Measurements from ENCODE around the gene TNS3.
A peak's percentile ranks its signal among the peaks of the same experiment; 100 is the strongest.

TNS3 gene

DNA sequence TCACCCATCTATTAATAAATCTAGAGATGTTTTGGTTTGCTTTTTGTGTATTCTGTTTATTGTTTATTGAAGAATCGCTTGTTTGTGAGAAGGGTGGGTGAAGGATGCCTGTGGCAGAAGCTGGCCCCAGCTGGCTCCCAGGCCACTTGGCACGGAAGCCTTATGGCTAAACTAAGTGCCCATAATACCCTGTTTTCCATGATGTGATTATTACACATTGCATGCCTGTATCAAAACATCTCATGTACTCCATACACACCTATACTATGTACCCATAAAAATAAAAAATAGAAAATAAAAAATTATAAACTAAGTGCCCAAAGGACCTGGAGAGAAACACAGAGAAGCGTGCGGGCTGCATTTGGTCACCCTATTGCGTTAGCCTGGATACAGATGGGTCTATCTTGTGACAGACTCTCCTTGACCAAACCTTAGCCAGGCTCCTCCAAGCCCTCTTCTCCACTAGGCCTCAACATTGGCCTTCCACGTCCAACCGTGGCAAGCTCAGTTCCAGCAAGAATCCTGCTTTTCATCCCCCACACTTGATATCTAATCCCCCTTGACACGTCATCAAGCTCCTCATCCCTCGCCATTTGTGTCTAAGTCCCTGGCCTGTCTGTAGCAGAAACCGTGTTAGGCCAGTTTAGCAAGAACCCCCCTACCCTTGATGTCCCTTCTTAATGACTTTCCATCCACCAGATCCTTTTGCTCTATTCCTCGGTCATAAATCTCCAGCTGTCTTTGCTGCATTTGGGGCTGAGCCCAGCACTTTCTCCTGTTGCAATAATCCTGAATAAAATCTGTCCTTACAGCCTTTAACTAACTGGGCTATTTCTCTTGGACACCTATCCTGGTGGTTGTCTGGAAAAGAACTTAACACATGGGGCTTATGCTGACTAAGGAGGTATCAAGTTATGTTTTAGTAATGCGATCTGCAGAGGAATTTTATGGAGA, 245.2 kb downstream of the TNS3 start:
- no peak for DNase-seq

GRCh38 chr7:47335557-47336471, 246.1 kb downstream of the TNS3 start:
- peak; percentile 47 to 68 for DNase-seq

GRCh38 chr7:47335071-47335470, 246.8 kb downstream of the TNS3 start:
- DNase-seq: no peak

DNA sequence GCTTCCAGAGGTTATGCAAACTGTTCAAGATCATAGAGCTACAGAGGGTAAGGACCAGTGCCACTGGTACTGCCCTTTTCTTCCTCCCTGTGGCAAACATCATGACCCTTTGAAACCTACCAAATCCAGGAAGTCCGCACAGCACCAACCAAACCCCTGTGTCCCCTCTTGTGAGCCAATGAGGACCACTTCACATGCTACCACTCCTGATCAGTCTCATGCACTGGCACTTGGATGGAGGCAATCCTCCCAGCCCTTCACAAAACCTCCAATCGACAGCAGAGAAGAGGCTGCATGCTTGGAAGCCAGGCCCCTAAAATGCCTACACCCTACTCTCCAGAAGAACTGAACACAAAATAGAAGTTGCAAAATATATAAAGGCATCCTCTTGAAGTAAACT, 248.0 kb downstream of the TNS3 start:
- no peak for DNase-seq

DNA sequence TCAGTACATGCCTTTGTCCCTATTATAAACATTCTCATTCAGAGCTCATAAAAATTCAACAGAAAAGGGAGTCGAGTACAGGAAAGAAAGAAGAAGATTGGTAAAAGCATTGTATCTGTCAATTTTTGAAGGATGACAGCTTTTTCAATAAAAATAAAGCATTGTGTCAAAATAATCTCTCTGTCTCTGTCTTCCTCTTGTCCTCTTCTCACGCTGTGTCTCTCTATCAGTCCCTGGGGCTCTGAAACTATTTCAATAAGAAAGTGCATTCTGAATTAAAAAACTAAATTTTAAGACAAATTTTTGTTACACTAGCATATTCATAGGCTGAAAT, 248.4 kb downstream of the TNS3 start:
- DNase-seq: no peak

- DNase-seq: no peak
Observed at GRCh38 chr7:47332681-47333553, 249.0 kb downstream of the TNS3 start.

DNA sequence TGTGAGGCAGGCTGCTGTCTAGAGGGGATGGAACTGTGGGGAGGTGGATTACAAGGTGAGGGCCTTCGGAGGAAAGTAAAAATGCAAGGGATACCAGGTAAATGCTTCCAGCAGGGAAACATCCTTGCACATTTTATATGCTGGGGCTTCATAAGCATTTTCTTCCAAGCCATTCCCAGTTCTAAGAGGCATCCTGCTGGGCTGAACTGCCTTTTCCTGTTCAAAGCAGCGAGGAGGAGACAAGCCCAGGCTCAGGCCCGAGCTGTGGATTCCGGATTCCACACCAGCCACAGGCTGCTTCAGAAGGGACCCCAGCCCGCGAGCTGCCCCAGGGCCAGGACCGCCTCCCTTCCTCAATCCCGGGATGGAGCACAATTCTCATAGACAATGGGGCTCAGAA, 249.7 kb downstream of the TNS3 start:
- no peak for DNase-seq

DNA sequence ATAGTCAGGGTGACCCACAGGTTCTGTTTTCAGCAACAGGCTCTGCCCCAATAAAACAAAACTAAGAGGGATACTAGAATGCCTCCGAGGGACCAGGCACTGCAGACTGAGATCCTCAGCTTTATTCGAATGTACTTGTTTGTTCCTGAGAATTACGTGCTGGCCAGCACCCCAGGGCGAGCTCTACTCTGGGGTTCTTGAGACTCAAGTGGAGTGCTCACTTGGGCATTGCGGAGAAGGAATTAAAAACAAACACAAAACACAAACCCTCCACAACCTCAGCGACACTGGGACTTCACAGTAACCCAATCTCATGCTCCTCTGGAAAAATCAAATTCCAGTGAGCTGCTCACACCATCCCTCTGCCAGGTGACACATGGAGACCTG, 250.7 kb downstream of the TNS3 start:
- no peak for DNase-seq

- no peak for DNase-seq
Observed at GRCh38 chr7:47330561-47331178, 251.2 kb downstream of the TNS3 start.

GRCh38 chr7:47330026-47330425, 251.9 kb downstream of the TNS3 start:
- DNase-seq: no peak

DNA sequence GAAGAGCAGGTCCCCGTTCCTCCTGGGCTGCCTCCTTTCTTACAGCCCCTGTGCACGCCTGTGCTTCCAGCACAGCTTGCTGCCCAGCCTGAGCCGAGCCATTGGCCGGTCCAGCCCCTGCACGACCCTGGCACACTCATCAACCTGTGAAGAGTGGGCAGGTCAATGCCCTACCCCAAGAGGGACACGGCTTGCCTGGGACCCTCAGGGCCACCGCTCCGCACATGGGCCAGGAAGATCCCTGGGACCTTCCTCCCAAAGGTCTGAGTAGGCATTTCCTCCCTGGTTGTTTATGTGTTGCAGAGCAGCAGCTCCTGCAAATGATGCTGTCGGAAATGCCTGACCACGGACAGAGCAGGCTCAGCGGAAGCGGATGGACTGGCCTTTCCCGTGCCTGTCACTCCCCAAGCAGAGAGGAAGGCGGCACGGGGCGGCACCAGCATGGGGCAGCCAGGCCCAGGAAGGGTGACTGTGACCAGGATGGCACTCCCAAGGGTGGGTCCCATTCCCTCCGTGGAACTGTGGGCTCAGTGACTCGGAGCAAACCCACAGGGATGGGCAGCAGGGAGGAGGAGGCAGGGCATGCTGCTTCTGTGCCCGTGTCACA, 252.5 kb downstream of the TNS3 start:
- DNase-seq: no peak

DNA sequence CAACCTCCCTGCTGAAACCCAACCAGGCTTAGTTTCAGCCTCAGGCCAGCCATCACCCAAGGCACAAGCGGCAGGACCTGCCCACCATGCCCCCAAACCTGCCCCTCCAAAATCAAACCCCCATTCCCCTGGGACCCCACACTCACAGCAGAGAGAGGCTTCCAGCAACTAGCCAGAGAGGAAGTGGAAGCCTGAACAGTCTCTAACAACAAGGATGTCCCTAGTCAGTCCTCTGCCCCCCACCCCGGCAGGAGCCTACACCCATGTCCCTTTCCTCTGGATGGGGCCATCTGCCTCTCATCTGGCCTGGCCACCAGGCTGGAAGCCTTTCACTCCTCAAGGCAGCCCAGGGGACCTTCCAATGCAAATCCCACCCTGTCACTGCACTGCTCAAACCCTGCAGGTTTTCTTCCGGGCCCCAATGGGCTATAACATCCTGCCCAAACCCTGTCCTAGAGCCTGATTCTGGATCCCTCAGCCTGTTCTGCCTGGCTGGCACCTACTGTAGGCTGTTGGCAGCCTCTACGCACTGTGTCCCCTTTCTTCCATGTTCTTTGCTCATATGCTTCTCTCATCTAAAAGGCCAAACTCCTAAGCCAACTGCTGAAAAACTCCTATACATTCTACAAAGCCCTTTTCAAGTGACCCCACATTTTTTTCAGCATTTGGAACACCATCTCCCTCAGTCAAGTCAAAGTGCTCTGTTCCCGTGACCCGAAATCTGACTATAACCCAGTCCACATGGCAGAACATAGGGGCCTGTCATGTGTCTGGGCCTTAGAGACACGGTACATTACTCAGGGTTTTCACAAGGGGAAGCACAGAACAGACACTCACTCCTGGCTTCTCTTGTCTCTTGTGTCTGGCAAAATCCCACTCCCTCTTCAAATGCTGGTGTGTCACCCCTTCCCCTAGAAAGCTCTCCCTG, 253.3 kb downstream of the TNS3 start:
- DNase-seq: no peak

DNA sequence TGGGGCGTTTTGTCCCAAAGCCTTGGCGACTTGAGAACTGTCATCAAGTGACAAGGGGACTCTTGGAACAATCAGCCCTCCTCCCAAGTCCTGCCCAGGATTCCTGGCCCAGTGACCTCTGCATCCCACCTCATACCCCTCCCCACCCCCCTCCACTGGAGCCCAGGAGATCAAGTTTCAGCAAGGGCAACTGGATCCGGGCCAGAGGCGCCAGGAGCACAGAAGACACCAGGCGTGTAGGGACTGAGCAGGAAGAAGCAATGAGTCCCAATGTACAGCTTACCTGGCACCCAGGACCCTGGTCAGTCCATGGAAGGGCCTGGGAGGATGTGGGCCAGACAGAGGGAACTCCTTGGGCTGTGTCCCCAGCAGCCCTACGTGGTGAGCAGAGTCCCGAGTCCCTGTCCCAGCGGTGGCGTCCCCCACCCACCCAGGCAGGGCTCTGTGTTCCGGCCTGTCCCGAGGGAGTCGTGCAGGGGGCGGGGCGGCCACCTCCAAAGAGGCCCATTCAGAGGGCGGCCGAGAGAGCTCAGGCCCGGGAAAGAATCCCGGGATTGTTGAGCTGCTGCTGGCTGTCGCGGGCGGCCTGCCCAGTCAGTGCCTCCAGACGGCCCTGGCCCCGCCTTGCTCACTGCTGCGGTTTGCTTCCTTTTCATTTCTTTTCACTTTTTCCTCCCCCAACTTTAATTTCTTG, 254.1 kb downstream of the TNS3 start:
- peak; percentile 84 to 89 for DNase-seq

DNA sequence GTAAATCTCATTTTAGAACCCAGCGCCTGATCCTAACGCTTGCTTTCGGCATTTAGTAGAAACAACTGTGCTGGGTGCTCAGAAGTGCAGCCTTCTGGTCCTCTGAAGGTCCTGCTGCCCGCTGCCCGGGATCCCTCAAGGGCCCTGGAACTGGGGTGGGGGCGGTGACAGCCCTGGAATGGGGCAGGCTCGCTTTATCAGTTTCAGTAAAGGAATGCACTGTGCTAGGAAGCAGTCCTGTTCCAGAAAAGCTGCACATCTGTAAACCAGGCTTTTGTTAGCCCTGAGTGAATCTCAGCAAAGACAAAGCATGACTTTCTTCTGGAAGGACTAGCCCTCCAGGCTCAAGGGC, 254.6 kb downstream of the TNS3 start:
- DNase-seq: peak in 1 of 2 donors; percentile 32

DNA sequence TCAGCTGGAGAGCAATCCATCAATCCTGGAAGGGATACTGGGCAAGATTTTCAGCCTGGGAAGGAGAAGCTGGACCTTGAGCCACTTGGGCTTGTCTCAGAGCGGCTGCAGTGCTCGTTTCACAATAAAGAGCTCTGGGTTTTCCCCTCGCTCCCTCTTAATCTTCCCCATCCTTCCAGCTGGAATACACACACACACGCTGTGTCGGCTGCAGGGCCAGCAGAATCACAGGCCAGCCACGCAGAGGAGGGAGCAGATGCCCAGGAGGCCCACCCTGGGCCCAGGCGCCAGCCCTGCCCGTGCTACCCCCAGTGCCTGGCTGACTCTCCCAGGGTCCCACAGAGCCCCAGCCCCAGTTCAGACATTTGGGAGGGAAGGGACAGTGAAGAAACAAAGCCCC, 255.1 kb downstream of the TNS3 start:
- DNase-seq: no peak

DNA sequence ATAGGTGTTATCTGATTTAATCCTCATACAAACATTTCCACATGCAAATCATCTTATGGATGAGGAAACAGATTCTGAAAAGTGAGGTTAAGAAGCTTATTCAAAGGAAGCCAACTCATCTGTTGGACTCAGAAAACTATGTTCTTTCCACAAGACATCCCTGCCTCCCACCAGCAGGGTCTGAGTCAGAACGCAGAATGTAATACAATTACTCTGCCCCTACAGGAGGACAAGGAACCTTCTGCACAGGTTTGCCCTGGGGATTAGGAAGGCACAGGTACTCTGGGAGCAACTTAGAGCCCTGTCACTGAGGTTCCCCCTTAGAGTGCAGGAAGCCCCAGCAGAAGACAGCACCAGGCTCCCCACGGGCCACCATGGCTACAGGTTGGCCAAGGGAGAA, 255.7 kb downstream of the TNS3 start:
- no peak for DNase-seq

GRCh38 chr7:47325337-47325736, 256.6 kb downstream of the TNS3 start:
- DNase-seq: no peak

- no peak for DNase-seq
Observed at GRCh38 chr7:47323904-47324303, 258.0 kb downstream of the TNS3 start.

DNA sequence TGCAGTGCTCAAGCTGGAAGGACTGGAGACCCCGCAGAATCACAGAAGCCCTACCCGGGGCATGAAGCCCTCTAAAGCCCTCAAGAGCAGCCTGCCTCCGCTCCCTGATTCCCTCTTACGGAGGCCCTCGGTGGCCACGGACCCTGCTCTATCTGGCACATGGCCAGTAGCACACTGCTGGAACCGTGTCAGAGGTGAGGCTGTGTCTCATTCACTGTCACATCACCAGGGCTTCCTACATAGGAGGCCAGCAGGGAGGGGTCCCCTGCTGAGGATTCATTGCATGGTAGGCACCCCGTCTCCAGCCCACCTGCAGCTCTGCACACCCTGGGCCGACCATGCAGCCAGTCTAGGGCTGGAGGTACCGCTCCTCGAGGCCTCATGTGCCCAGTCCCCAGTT, 259.2 kb downstream of the TNS3 start:
- no peak for DNase-seq

DNA sequence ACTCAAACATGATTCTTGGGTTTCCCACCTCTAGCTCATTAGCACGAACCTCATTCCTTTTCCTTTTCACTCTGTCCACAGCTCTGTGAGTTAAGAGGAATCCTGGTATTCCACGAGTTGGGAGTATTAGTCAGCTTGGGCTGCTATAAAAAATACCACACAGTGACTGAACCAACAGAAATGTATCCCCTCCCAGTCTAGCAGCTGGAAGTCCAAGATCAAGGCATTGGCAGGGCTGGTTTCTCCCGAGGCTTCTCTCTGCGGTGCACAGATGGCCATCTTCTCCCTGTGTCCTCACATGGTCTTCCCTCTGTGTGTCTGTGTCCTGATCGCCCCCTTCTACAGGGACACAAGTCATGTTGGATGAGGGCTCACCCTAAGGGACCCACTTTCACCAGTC, 261.6 kb downstream of the TNS3 start:
- DNase-seq: no peak
